Lung (tissue), 12 donors: ENCODE data around the gene KRTAP10-6. TPM values are rescaled to one million over a fixed set of nuclear protein-coding genes. Genes with fewer than 3 reads are reported as not detected.

Experiments used
- ATAC-seq: fragments of 200-7000 bp; cut with Tn5 transposase; one replicate; pipeline ENCODE4 v1.9.1; 2020; ENCODE audit warnings: moderate number of reproducible peaks; ENCODE audit not compliant: insufficient read depth, low FRiP score
- DNase-seq, 3 donors: peaks; one replicate each; pipeline ENCODE4 v3.0.0-alpha.2; 2013 to 2017
- H3K27ac ChIP-seq, 2 donors: one replicate each; pipeline ENCODE4 v1.5.1; 2013; ENCODE audit warnings: mild to moderate bottlenecking in 2 of 2, moderate library complexity in 2 of 2, control low read depth in 1 of 2, inconsistent platforms in 1 of 2, low read depth in 1 of 2, low read length in 1 of 2
- H3K27me3 ChIP-seq, 3 donors: one replicate each; pipeline ENCODE4 v1.5.1; 2013; ENCODE audit warnings: low read length in 2 of 3; ENCODE audit not compliant: control insufficient read depth in 3 of 3, insufficient read depth in 3 of 3
- H3K36me3 ChIP-seq, 4 donors: one replicate each; pipeline ENCODE4 v1.5.1; 2013; ENCODE audit warnings: low read length in 4 of 4, mild to moderate bottlenecking in 1 of 4, moderate library complexity in 1 of 4; ENCODE audit not compliant: control insufficient read depth in 4 of 4, insufficient read depth in 4 of 4
- H3K4me1 ChIP-seq, 5 donors: one replicate each; pipeline ENCODE4 v1.5.1; 2013; ENCODE audit warnings: low read length in 5 of 5, mild to moderate bottlenecking in 2 of 5, moderate library complexity in 1 of 5; ENCODE audit not compliant: control insufficient read depth in 5 of 5, insufficient read depth in 5 of 5
- H3K4me3 ChIP-seq: one replicate; pipeline ENCODE4 v1.5.1; 2013; ENCODE audit warnings: mild to moderate bottlenecking, control low read depth, moderate library complexity
- H3K9ac ChIP-seq, 2 donors: one replicate each; pipeline ENCODE4 v1.5.1; 2013; ENCODE audit warnings: low read length in 2 of 2, control low read depth in 1 of 2; ENCODE audit not compliant: insufficient read depth in 1 of 2
- H3K9me3 ChIP-seq, 4 donors: one replicate each; pipeline ENCODE4 v1.5.1; 2013; ENCODE audit warnings: low read length in 3 of 4, mild to moderate bottlenecking in 1 of 4, moderate library complexity in 1 of 4; ENCODE audit not compliant: control insufficient read depth in 4 of 4, insufficient read depth in 3 of 4
- CTCF ChIP-seq: IDR thresholded peaks from 2 replicates; pipeline ENCODE4 v1.5.1; 2012; ENCODE audit warnings: mild to moderate bottlenecking; ENCODE audit errors: control extremely low read depth, extremely low read depth
- whole genome bisulfite sequencing, 2 donors: extraction: QIAGEN DNeasy Blood & Tissue Kit; methylation state at CpG; one replicate each; pipeline ENCODE4 v1.1.7; 2013; 5-methylcytosine and 5-hydroxymethylcytosine counted together
- polyA plus RNA-seq, 2 donors: library from polyadenylated mRNA; stranded (reverse); fragments of 200-250 nt; gene quantifications; one replicate each; pipeline ENCODE4 v1.2.1, GENCODE V29; 2013
- total RNA-seq, 2 donors: library from RNA; depleted of rRNA in 1 of 2; stranded (reverse); fragments of >200 nt in 1 of 2; gene quantifications; one replicate each; pipeline ENCODE4 v1.2.1, GENCODE V29; 2014 to 2021
- donor health status: control.
- donor health status: control.
- donor health status: Bipolar disorder and iron deficiency.
- donor health status: healthy.
- donor health status: DM: yes; HTN: yes; CAD: no.

KRTAP10-6 gene
- total and polyA plus RNA-seq, 4 donors: not detected

DNA sequence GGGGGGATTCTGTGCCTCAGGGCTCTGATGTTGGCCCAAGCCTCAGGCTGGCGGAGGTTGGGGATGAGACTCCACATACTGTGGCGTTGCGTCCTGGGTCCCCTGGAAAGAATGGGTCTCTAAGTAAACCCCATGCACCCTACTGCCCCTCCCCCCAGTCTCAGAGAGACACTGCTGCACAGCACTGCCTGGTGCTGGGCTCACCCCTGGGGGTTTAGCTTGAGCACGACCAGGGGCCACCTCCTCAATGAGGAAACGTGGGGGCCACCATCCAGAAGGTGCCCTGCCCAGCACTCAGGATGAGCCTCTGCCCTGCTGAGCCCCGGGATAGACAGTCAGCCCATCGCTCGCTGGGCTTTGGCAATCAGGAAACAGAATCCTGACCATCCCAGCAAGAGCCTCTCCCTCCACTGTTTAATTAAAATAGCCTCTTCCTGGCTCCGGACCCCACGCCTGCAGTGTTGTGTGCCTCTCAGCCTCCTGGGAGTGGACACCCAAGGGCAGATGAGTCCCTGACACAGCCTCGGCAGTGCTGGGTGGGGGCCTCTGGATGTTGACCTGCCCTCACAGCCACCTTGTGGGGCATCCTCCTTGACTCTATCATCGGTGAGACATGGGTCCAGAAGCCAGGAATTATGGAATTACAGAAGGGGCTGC is 22.3 kb downstream of the KRTAP10-6 start:
- WGBS, 2 donors: 84 to 87% methylated on average over 12 of the region's 12 CpGs
- H3K4me3 ChIP-seq: no peak overlapping the region

DNA sequence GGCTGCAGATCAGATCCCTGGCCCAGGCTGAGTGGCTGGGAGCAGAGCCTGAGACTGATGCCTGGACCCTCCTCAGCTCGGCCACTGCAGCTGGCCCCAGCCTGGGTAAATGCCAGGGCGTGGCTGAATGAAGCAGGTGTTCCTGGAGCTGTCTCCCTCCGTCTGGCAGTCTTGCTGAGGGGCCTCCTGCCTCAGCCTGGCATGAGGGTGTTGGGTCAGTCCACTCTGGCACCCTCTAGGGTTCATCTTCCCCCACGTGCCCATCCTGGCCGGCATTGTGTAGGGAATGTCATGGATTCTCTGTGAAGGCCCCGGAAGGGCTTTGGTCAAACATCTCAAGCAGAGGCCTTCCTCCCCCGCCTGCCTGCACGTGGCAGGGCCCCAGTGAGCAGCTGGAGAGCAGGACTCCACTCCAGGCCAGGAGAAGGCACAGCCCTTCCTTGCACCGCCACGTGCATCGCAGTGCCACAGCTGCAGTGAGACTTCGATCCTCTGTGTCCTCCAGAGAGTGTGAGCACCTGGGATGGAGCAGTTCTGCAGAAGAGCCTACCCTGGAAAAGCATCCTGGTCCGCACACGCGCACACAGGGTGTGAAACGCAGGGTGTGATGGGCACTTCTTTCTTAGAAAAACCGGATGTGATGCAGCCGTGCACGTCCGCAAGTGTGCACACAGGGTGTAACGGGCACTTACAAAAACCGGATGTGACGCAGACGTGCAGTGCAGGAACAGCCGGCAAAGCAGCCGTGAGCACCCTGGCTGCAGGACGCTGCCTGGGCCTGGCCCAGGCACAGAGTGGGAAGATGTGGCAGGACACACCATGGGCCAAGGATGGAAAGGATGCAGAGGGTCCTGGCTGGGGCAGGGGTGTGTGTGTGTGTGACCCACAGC is 23.4 kb downstream of the KRTAP10-6 start:
- DNase-seq (no peak), ATAC-seq (no peak)
- H3K4me3 ChIP-seq: no peak overlapping the region
- H3K36me3 ChIP-seq: no peaks in the 10 kb centered on the region
- H3K4me1 ChIP-seq: no peaks in the 10 kb centered on the region
- peaks cover 0 to 2% (median 0%) of the 10 kb centered on the region in 3 donors for H3K27me3 ChIP-seq
- H3K9me3 ChIP-seq: peaks cover 0 to 14% (median 2%) of the 10 kb centered on the region in 4 donors
- no peak for TF ChIP-seq CTCF
- 74 to 78% methylated on average over 27 of the region's 27 CpGs for WGBS, 2 donors
- H3K9ac ChIP-seq: no peak overlapping the region
- H3K27ac ChIP-seq: no peak overlapping the region

More for the DNA sequence above, 22.3 kb downstream of the KRTAP10-6 start:
- no peak for TF ChIP-seq CTCF
- Histone ChIP-seq H3K27ac (no peak overlapping the region), H3K9ac (no peak overlapping the region), H3K36me3 (no peaks in the 10 kb centered on the region), H3K27me3 (peaks cover 0 to 2% (median 0%) of the 10 kb centered on the region in 3 donors), H3K9me3 (peaks cover 0 to 14% (median 2%) of the 10 kb centered on the region in 4 donors), H3K4me1 (no peaks in the 10 kb centered on the region)
- DNase-seq: no peak
- no peak for ATAC-seq

DNA sequence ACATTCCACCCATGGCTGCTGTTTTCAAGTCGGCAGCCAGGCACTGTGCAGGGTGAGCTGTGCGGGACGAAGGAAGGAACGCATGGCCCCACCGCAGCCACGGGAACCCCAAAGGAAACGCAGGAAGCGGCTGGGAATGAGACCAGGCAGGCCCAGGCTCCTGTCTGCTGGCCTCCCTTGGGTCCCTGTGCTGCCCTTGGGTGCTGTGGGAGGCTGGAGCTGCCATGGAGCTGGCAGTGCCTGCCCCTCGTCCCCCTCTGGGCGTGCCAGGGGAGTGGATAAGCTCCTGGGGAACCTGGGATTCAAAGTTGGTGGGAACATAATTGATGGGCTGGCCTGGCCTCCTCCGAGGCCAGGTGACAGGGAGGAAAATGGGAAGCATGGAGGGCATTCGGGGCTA is 24.0 kb downstream of the KRTAP10-6 start:
- Histone ChIP-seq H3K9ac (no peak overlapping the region), H3K36me3 (no peaks in the 10 kb centered on the region), H3K4me3 (no peak overlapping the region), H3K9me3 (peaks cover 0 to 14% (median 2%) of the 10 kb centered on the region in 4 donors), H3K4me1 (no peaks in the 10 kb centered on the region), H3K27ac (no peak overlapping the region), H3K27me3 (peaks cover 0 to 2% (median 0%) of the 10 kb centered on the region in 3 donors)
- 76 to 81% methylated on average over 12 of the region's 12 CpGs for WGBS, 2 donors
- no peak for ATAC-seq
- DNase-seq: no peak
- TF ChIP-seq CTCF: no peak
